ENCODE measurements around the gene OR9A2. TPM values are rescaled to one million over a fixed set of nuclear protein-coding genes. Genes with fewer than 3 reads are reported as not detected.

Gene OR9A2
- total RNA-seq (ENCODE audit: unreplicated experiment), result not detected
- long read RNA-seq, result 0 reads

- no peak within 1 kb of the TSS for H3K4me3 Mint-ChIP-seq (ENCODE audit: unreplicated experiment)
- H3K9me3 Mint-ChIP-seq (ENCODE audit: unreplicated experiment), result no peaks in the 10 kb centered on the region
- H3K27me3 Mint-ChIP-seq (ENCODE audit: unreplicated experiment), result no peaks in the 10 kb centered on the region
- no peak for DNase-seq (ENCODE audit: low spot score)
- no peaks in the 10 kb centered on the region for H3K4me1 Mint-ChIP-seq (ENCODE audit: unreplicated experiment)
- TF ChIP-seq, protein P1, sequence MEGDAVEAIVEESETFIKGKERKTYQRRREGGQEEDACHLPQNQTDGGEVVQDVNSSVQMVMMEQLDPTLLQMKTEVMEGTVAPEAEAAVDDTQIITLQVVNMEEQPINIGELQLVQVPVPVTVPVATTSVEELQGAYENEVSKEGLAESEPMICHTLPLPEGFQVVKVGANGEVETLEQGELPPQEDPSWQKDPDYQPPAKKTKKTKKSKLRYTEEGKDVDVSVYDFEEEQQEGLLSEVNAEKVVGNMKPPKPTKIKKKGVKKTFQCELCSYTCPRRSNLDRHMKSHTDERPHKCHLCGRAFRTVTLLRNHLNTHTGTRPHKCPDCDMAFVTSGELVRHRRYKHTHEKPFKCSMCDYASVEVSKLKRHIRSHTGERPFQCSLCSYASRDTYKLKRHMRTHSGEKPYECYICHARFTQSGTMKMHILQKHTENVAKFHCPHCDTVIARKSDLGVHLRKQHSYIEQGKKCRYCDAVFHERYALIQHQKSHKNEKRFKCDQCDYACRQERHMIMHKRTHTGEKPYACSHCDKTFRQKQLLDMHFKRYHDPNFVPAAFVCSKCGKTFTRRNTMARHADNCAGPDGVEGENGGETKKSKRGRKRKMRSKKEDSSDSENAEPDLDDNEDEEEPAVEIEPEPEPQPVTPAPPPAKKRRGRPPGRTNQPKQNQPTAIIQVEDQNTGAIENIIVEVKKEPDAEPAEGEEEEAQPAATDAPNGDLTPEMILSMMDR (IDR thresholded peaks at IDR 0.05; ENCODE audit: unreplicated experiment), result no peak
- no peaks in the 10 kb centered on the region for H3K36me3 Mint-ChIP-seq (ENCODE audit: low read depth, unreplicated experiment)
- H3K27ac Mint-ChIP-seq (ENCODE audit: unreplicated experiment), result no peak within 1 kb of the TSS
Measured at GRCh38 chr7:143027032-143027431, at the start of gene OR9A2. OR9A2 (minus strand) TSS chr7:143027132; CDS start chr7:143027132, 0 bp downstream.

GRCh38 chr7:143074141-143074540 lies 47.2 kb upstream of the OR9A2 start:
- Mint-ChIP-seq H3K36me3 (ENCODE audit: low read depth, unreplicated experiment) (no peaks in the 10 kb centered on the region), H3K4me3 (ENCODE audit: unreplicated experiment) (no peak overlapping the region), H3K27me3 (ENCODE audit: unreplicated experiment) (no peaks in the 10 kb centered on the region), H3K4me1 (ENCODE audit: unreplicated experiment) (no peaks in the 10 kb centered on the region), H3K9me3 (ENCODE audit: unreplicated experiment) (no peaks in the 10 kb centered on the region), H3K27ac (ENCODE audit: unreplicated experiment) (no peak overlapping the region)
- no peak for DNase-seq (ENCODE audit: low spot score)
- TF ChIP-seq, protein P1 (IDR thresholded peaks at IDR 0.05; ENCODE audit: unreplicated experiment), result no peak

GRCh38 chr7:143073556-143073955 lies 46.6 kb upstream of the OR9A2 start:
- Mint-ChIP-seq H3K36me3 (ENCODE audit: low read depth, unreplicated experiment) (no peaks in the 10 kb centered on the region), H3K27ac (ENCODE audit: unreplicated experiment) (no peak overlapping the region), H3K4me1 (ENCODE audit: unreplicated experiment) (no peaks in the 10 kb centered on the region), H3K9me3 (ENCODE audit: unreplicated experiment) (no peaks in the 10 kb centered on the region), H3K4me3 (ENCODE audit: unreplicated experiment) (no peak overlapping the region), H3K27me3 (ENCODE audit: unreplicated experiment) (no peaks in the 10 kb centered on the region)
- no peak for DNase-seq (ENCODE audit: low spot score)
- TF ChIP-seq, protein P1 (IDR thresholded peaks at IDR 0.05; ENCODE audit: unreplicated experiment), result no peak

- H3K9me3 Mint-ChIP-seq (ENCODE audit: unreplicated experiment), result no peaks in the 10 kb centered on the region
- no peak overlapping the region for H3K4me3 Mint-ChIP-seq (ENCODE audit: unreplicated experiment)
- no peak for DNase-seq (ENCODE audit: low spot score)
- H3K36me3 Mint-ChIP-seq (ENCODE audit: low read depth, unreplicated experiment), result no peaks in the 10 kb centered on the region
- no peaks in the 10 kb centered on the region for H3K27me3 Mint-ChIP-seq (ENCODE audit: unreplicated experiment)
- TF ChIP-seq, protein P1 (IDR thresholded peaks at IDR 0.05; ENCODE audit: unreplicated experiment), result no peak
- H3K27ac Mint-ChIP-seq (ENCODE audit: unreplicated experiment), result no peak overlapping the region
- no peaks in the 10 kb centered on the region for H3K4me1 Mint-ChIP-seq (ENCODE audit: unreplicated experiment)
Measured at GRCh38 chr7:143069912-143070500, 43.1 kb upstream of the OR9A2 start.

DNA sequence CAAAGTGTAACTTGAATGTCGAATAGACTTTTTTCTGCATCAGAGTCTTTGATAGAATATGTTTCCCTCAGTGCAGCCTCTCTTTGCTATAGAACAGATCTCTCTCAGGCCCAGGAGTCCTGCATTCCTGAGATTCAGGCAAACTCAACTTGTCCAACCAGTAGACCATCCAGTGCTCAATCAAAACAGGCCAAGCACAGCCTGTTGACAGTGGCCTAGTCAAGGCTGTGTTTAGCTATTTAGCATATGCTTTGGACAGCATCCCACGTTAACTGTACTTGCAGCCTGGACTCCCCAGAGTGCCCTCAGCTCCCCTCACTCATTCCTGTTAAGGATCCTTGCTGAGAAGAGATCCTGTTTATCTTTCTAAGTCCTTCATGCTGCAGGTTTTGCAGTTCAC lies 41.5 kb upstream of the OR9A2 start:
- Mint-ChIP-seq H3K9me3 (ENCODE audit: unreplicated experiment) (no peaks in the 10 kb centered on the region), H3K4me3 (ENCODE audit: unreplicated experiment) (no peak overlapping the region), H3K36me3 (ENCODE audit: low read depth, unreplicated experiment) (no peaks in the 10 kb centered on the region), H3K4me1 (ENCODE audit: unreplicated experiment) (no peaks in the 10 kb centered on the region), H3K27me3 (ENCODE audit: unreplicated experiment) (no peaks in the 10 kb centered on the region), H3K27ac (ENCODE audit: unreplicated experiment) (no peak overlapping the region)
- TF ChIP-seq, protein P1 (IDR thresholded peaks at IDR 0.05; ENCODE audit: unreplicated experiment), result no peak
- DNase-seq (ENCODE audit: low spot score), result no peak
